H9 (cell line): ENCODE results near the gene ETV6. TPM values are rescaled to one million over a fixed set of nuclear protein-coding genes. Genes with fewer than 3 reads are reported as not detected.

Source experiments
- DNase-seq: peaks from one replicate; pipeline ENCODE4 v3.0.0-alpha.2; 2017
- H2AFZ ChIP-seq: one replicate; pipeline ENCODE4 v1.6.1; 2013; ENCODE audit warnings: mild to moderate bottlenecking, low read length, control low read depth, moderate library complexity
- H2AK5ac ChIP-seq: 2 replicates; pipeline ENCODE4 v1.6.1; 2013; ENCODE audit warnings: low read length, control low read depth, mixed read lengths; ENCODE audit not compliant: insufficient read length
- H2BK120ac ChIP-seq: one replicate; pipeline ENCODE4 v1.6.1; 2013; ENCODE audit warnings: low read depth, mild to moderate bottlenecking, low read length, control low read depth, inconsistent platforms; ENCODE audit not compliant: poor library complexity, severe bottlenecking
- H2BK12ac ChIP-seq: 2 replicates; pipeline ENCODE4 v1.6.1; 2013; ENCODE audit warnings: low read length, control low read depth, mixed read lengths, low read depth; ENCODE audit not compliant: insufficient read length
- H2BK15ac ChIP-seq: 2 replicates; pipeline ENCODE4 v1.6.1; 2013; ENCODE audit warnings: low read depth, low read length, control low read depth
- H2BK20ac ChIP-seq: one replicate; pipeline ENCODE4 v1.6.1; 2013; ENCODE audit warnings: low read depth, mild to moderate bottlenecking, low read length, control low read depth, inconsistent platforms; ENCODE audit not compliant: poor library complexity, severe bottlenecking
- H2BK5ac ChIP-seq: 2 replicates; pipeline ENCODE4 v1.6.1; 2013; ENCODE audit warnings: low read length, control low read depth, mixed read lengths; ENCODE audit not compliant: insufficient read length
- H3K14ac ChIP-seq: 2 replicates; pipeline ENCODE4 v1.6.1; 2013; ENCODE audit warnings: low read length, control low read depth; ENCODE audit not compliant: insufficient read depth
- H3K18ac ChIP-seq: 2 replicates; pipeline ENCODE4 v1.6.1; 2013; ENCODE audit warnings: low read depth, mild to moderate bottlenecking, mixed read lengths, low read length, control low read depth; ENCODE audit not compliant: insufficient read length
- H3K23ac ChIP-seq: 2 replicates; pipeline ENCODE4 v1.6.1; 2013; ENCODE audit warnings: low read length, control low read depth, mixed read lengths, low read depth; ENCODE audit not compliant: insufficient read length
- H3K23me2 ChIP-seq: 2 replicates; pipeline ENCODE4 v1.6.1; 2013; ENCODE audit warnings: low read depth, mild to moderate bottlenecking, mixed read lengths, low read length, control low read depth; ENCODE audit not compliant: insufficient read length, poor library complexity, severe bottlenecking
- H3K27ac ChIP-seq: 2 replicates; pipeline ENCODE4 v1.5.1; 2013; ENCODE audit warnings: low read length, control low read depth, mixed read lengths, low read depth; ENCODE audit not compliant: insufficient read length
- H3K27me3 ChIP-seq: 2 replicates; pipeline ENCODE4 v1.6.1; 2013; ENCODE audit warnings: low read length, control low read depth, inconsistent platforms; ENCODE audit not compliant: insufficient read depth
- H3K4ac ChIP-seq: 2 replicates; pipeline ENCODE4 v1.6.1; 2013; ENCODE audit warnings: low read depth, mild to moderate bottlenecking, control low read depth, inconsistent platforms, low read length, moderate library complexity
- H3K4me1 ChIP-seq: 2 replicates; pipeline ENCODE4 v1.6.1; 2013; ENCODE audit warnings: low read length, control low read depth, inconsistent platforms; ENCODE audit not compliant: insufficient read depth
- H3K4me2 ChIP-seq: 2 replicates; pipeline ENCODE4 v1.6.1; 2013; ENCODE audit warnings: low read length, control low read depth, mixed read lengths; ENCODE audit not compliant: insufficient read length, insufficient read depth
- H3K56ac ChIP-seq: 2 replicates; pipeline ENCODE4 v1.6.1; 2013; ENCODE audit warnings: low read depth, mild to moderate bottlenecking, mixed read lengths, low read length, control low read depth; ENCODE audit not compliant: insufficient read length
- H3K79me1 ChIP-seq: 2 replicates; pipeline ENCODE4 v1.6.1; 2013; ENCODE audit warnings: low read depth, mild to moderate bottlenecking, moderate library complexity, low read length, control low read depth, inconsistent platforms; ENCODE audit not compliant: insufficient read depth, poor library complexity, severe bottlenecking
- H3K79me2 ChIP-seq: 2 replicates; pipeline ENCODE4 v1.6.1; 2013; ENCODE audit warnings: low read length, control low read depth, inconsistent platforms; ENCODE audit not compliant: insufficient read depth
- H3K9ac ChIP-seq: 2 replicates; pipeline ENCODE4 v1.6.1; 2013; ENCODE audit warnings: low read length, control low read depth, mixed read lengths; ENCODE audit not compliant: insufficient read length; ENCODE audit errors: extremely low read depth
- H3K9me3 ChIP-seq: one replicate; pipeline ENCODE4 v1.6.1; 2013; ENCODE audit warnings: low read depth, low read length, inconsistent platforms; ENCODE audit not compliant: control insufficient read depth
- H3T11ph ChIP-seq: one replicate; pipeline ENCODE4 v1.6.1; 2013; ENCODE audit warnings: mild to moderate bottlenecking, low read length, control low read depth, inconsistent platforms
- H4K20me1 ChIP-seq: one replicate; pipeline ENCODE4 v1.6.1; 2013; ENCODE audit not compliant: control insufficient read depth, insufficient read length, insufficient read depth
- H4K5ac ChIP-seq: 2 replicates; pipeline ENCODE4 v1.6.1; 2013; ENCODE audit warnings: low read depth, mild to moderate bottlenecking, mixed read lengths, low read length, control low read depth; ENCODE audit not compliant: insufficient read length
- H4K8ac ChIP-seq: replicated peaks from 2 replicates; pipeline ENCODE4 v1.6.1; 2013; ENCODE audit warnings: low read length, control low read depth, mixed read lengths, low read depth; ENCODE audit not compliant: insufficient read length
- H4K91ac ChIP-seq: 2 replicates; pipeline ENCODE4 v1.6.1; 2013; ENCODE audit warnings: low read depth, mild to moderate bottlenecking, moderate library complexity, mixed read lengths, low read length, control low read depth; ENCODE audit not compliant: insufficient read length
- H3K27ac Mint-ChIP-seq, 3 experiments: 2 replicates in 2 of 3; 3 replicates in 1 of 3; pipeline ENCODE4 v1.8.0; 2020 to 2021; ENCODE audit warnings: mixed read lengths in 3 of 3, mild to moderate bottlenecking in 1 of 3, moderate library complexity in 1 of 3
- H3K27me3 Mint-ChIP-seq: 2 replicates; pipeline ENCODE4 v1.8.0; 2021; ENCODE audit warnings: low read depth, mild to moderate bottlenecking, moderate library complexity, mixed read lengths
- H3K36me3 Mint-ChIP-seq, 3 experiments: 2 replicates in 2 of 3; 3 replicates in 1 of 3; pipeline ENCODE4 v1.8.0; 2020 to 2021; ENCODE audit warnings: low read depth in 3 of 3, mixed read lengths in 3 of 3; ENCODE audit not compliant: insufficient read depth in 1 of 3
- H3K4me1 Mint-ChIP-seq, 2 experiments: 2 replicates each; pipeline ENCODE4 v1.8.0; 2020; ENCODE audit warnings: mixed read lengths in 2 of 2
- H3K4me3 Mint-ChIP-seq, 2 experiments: 2 replicates in 1 of 2; 3 replicates in 1 of 2; pipeline ENCODE4 v1.8.0; 2020 to 2021; ENCODE audit warnings: mild to moderate bottlenecking in 2 of 2, mixed read lengths in 2 of 2, moderate library complexity in 1 of 2
- H3K9me3 Mint-ChIP-seq, 2 experiments: 2 replicates in 1 of 2; 3 replicates in 1 of 2; pipeline ENCODE4 v1.8.0; 2020; ENCODE audit warnings: mild to moderate bottlenecking in 2 of 2, mixed read lengths in 2 of 2, moderate library complexity in 1 of 2
- CTCF ChIP-seq: fragments of 200-600 bp; sonication (generic); conservative IDR thresholded peaks from 3 replicates; pipeline ENCODE4 v1.8.0; 2021; ENCODE audit warnings: antibody characterized with exemption, mild to moderate bottlenecking
- WGBS: extraction: QIAGEN DNeasy Blood & Tissue Kit; methylation state at CpG from one replicate; pipeline ENCODE4 v1.1.7; 2013; ENCODE audit warnings: missing lambda C conversion rate, low lambda C conversion rate, mixed read lengths; ENCODE audit not compliant: insufficient read length; ENCODE audit errors: extremely low coverage; 5-methylcytosine and 5-hydroxymethylcytosine counted together
- total RNA-seq: library from RNA; stranded (reverse); gene quantifications from 2 replicates; pipeline ENCODE4 v1.2.1, GENCODE V29; 2021

ETV6 gene
- total RNA-seq, 1 experiment from 2014 or later: 28.7 TPM

GRCh38 chr12:11609045-11609444, 40.4 kb upstream of the ETV6 start:
- no peak overlapping the region for H4K91ac ChIP-seq
- no peaks in the 10 kb centered on the region for H3K79me1 ChIP-seq
- peaks cover 7 to 15% of the 10 kb centered on the region in 2 experiments for H3K9me3 Mint-ChIP-seq
- peak overlapping the region; percentile 32 for H3K18ac ChIP-seq
- peak overlapping the region; percentile 26 for H4K5ac ChIP-seq
- peaks cover 76 to 79% of the 10 kb centered on the region in 2 experiments for H3K4me1 Mint-ChIP-seq
- H4K20me1 ChIP-seq: no peaks in the 10 kb centered on the region
- H3T11ph ChIP-seq: no peak overlapping the region
- peaks cover 11% of the 10 kb centered on the region; the same call in 1 of the 2 replicates for H3K4me1 ChIP-seq
- H3K36me3 Mint-ChIP-seq: peaks cover 0 to 10% (median 6%) of the 10 kb centered on the region in 3 experiments; a peak in 6 of 7 replicates
- peak overlapping the region; percentile 97 to 100 (median 99) for H3K27ac Mint-ChIP-seq
- H2BK120ac ChIP-seq: no peak overlapping the region
- peak overlapping the region; percentile 39; the same call in 1 of the 2 replicates for H3K14ac ChIP-seq
- DNase-seq: peak; percentile 67
- H3K4ac ChIP-seq: no peak overlapping the region
- H3K4me3 Mint-ChIP-seq: peak overlapping the region; percentile 56 to 74
- H2AFZ ChIP-seq: no peak overlapping the region
- H3K27me3 ChIP-seq: no peaks in the 10 kb centered on the region
- H3K56ac ChIP-seq: no peak overlapping the region
- H3K23me2 ChIP-seq: no peaks in the 10 kb centered on the region
- peak overlapping the region; percentile 64 for H2BK5ac ChIP-seq
- H3K4me2 ChIP-seq: peak overlapping the region; percentile 88
- no peak overlapping the region for H3K23ac ChIP-seq
- no peak overlapping the region for H2BK15ac ChIP-seq
- no peaks in the 10 kb centered on the region for H3K27me3 Mint-ChIP-seq
- no peak overlapping the region for H2BK20ac ChIP-seq
- peaks cover 4% of the 10 kb centered on the region; the same call in 1 of the 2 replicates for H3K79me2 ChIP-seq
- no peak overlapping the region for H2BK12ac ChIP-seq
- no peaks in the 10 kb centered on the region for H3K9me3 ChIP-seq
- no peak for TF ChIP-seq CTCF
- no peak overlapping the region for H4K8ac ChIP-seq
- H2AK5ac ChIP-seq: peak overlapping the region; percentile 15
- peak overlapping the region; percentile 69 for H3K9ac ChIP-seq
- peak overlapping the region; percentile 99 for H3K27ac ChIP-seq
- WGBS: no CpG with 5 or more reads among the region's 4 CpGs
